Measurements from ENCODE around the gene HECTD4. TPM values are rescaled to one million over a fixed set of nuclear protein-coding genes. Genes with fewer than 3 reads are reported as not detected.
"Not testable (repeated sequence)": the region's sequence is repeated elsewhere in the genome, so short reads cannot be mapped to it uniquely, and the experiment has no call there.

The HECTD4 gene
- polyA plus RNA-seq, 1 experiment: 7.3 TPM

DNA sequence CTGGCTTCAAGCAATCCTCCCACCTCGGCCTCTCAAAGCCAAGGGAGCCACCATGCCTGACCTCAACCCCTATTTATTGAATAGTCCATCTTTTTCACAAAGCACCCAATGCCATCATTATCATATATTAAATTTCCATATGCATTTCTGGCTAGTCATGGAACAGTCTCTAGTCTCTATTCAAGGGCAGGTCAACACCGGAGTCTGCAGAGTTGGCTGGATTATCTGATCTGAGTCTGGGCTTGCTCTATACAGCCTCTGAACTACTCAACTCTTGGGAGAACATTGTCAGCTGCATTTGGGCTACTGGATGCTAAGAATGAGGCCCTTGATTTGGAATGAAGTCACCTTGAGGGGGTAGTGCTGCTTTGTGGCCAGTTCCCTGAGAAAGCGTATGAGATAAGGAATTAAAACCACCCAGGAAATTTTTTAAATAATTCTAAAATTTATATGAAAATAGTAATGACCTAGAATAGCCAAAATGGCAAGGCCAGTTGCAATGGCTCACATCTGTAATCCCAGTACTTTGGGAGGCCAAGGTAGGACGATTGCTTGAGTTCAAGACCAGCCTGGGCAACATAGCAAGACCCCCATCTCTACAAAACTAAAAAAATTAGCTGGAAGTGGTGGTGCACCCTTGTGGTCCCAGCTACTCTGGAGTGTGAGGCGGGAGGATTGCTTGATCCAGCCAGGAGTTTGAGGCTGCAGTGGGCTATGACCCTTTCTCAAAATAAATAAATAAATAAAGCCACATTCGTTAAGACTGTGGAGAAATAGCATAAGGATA lies 266.8 kb downstream of the HECTD4 start:
- TF ChIP-seq, protein P1, sequence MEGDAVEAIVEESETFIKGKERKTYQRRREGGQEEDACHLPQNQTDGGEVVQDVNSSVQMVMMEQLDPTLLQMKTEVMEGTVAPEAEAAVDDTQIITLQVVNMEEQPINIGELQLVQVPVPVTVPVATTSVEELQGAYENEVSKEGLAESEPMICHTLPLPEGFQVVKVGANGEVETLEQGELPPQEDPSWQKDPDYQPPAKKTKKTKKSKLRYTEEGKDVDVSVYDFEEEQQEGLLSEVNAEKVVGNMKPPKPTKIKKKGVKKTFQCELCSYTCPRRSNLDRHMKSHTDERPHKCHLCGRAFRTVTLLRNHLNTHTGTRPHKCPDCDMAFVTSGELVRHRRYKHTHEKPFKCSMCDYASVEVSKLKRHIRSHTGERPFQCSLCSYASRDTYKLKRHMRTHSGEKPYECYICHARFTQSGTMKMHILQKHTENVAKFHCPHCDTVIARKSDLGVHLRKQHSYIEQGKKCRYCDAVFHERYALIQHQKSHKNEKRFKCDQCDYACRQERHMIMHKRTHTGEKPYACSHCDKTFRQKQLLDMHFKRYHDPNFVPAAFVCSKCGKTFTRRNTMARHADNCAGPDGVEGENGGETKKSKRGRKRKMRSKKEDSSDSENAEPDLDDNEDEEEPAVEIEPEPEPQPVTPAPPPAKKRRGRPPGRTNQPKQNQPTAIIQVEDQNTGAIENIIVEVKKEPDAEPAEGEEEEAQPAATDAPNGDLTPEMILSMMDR (IDR thresholded peaks at IDR 0.05; ENCODE audit: insufficient read depth, low read depth, low read length): no peak
- no peak for DNase-seq (ENCODE audit: low read depth)
- no peak overlapping the region for H3K4me3 ChIP-seq (ENCODE audit: low read depth, low read length)
- H3K27me3 ChIP-seq (ENCODE audit: control insufficient read depth, insufficient read depth, low read length): no peaks in the 10 kb centered on the region
- ChIA-PET CTCF (no interaction called here), POLR2A (no interaction called here)
- no peaks in the 10 kb centered on the region for H3K36me3 ChIP-seq (ENCODE audit: control insufficient read depth, insufficient read depth, low read length)

GRCh38 chr12:112112409-112113133 lies 269.7 kb downstream of the HECTD4 start:
- DNase-seq (ENCODE audit: low read depth): no peak
- H3K27me3 ChIP-seq (ENCODE audit: control insufficient read depth, insufficient read depth, low read length): no peaks in the 10 kb centered on the region
- TF ChIP-seq, protein P1 (IDR thresholded peaks at IDR 0.05; ENCODE audit: insufficient read depth, low read depth, low read length): no peak
- H3K4me3 ChIP-seq (ENCODE audit: low read depth, low read length): no peak overlapping the region
- ChIA-PET POLR2A (no interaction called here), CTCF (interaction anchor here (1.3 kb wide), 1 partner anchor 18 kb away, joined by 3 read pairs; no protein-coding TSS in a partner anchor)
- no peaks in the 10 kb centered on the region for H3K36me3 ChIP-seq (ENCODE audit: control insufficient read depth, insufficient read depth, low read length)

- no peak for DNase-seq (ENCODE audit: low read depth)
- Histone ChIP-seq H3K4me3 (ENCODE audit: low read depth, low read length) (no peak overlapping the region), H3K27me3 (ENCODE audit: control insufficient read depth, insufficient read depth, low read length) (no peaks in the 10 kb centered on the region), H3K36me3 (ENCODE audit: control insufficient read depth, insufficient read depth, low read length) (no peaks in the 10 kb centered on the region)
- CTCF ChIA-PET: interaction anchor here (0.6 to 1.3 kb wide), 2 partner anchors 19 to 20 kb away, joined by 3 read pairs; no protein-coding TSS in a partner anchor
- POLR2A ChIA-PET: no interaction called here
- TF ChIP-seq, protein P1 (IDR thresholded peaks at IDR 0.05; ENCODE audit: insufficient read depth, low read depth, low read length): no peak
Observed at GRCh38 chr12:112111931-112112330, 270.3 kb downstream of the HECTD4 start.

GRCh38 chr12:112110787-112111662 lies 271.2 kb downstream of the HECTD4 start:
- DNase-seq (ENCODE audit: low read depth); H3K36me3 ChIP-seq (ENCODE audit: control insufficient read depth, insufficient read depth, low read length); POLR2A ChIA-PET; H3K4me3 ChIP-seq (ENCODE audit: low read depth, low read length); H3K27me3 ChIP-seq (ENCODE audit: control insufficient read depth, insufficient read depth, low read length): not testable (repeated sequence)
- CTCF ChIA-PET: interaction anchor here (0.6 kb wide), 1 partner anchor 19 kb away, joined by 3 read pairs; no protein-coding TSS in a partner anchor

Small RNAs within 50 kb of the gene (small RNA-seq; reads per million reads assigned to genes)
- gene RF00019 (ENCODE audit: insufficient read length, low read depth, low replicate concordance): not detected

Other genes with a start within 250 kb of the HECTD4 start
- gene RPL6, start 27.2 kb upstream of the HECTD4 start, polyA plus RNA-seq (2011; rRNA removed): 1,566 and 1,961 TPM in 2 replicates
- gene PTPN11, start 36.5 kb upstream of the HECTD4 start, polyA plus RNA-seq (2011; rRNA removed): 46.1 and 87.9 TPM in 2 replicates